Activated CD4-positive, alpha-beta T cell treated with anti-CD3 and anti-CD28 coated beads, Interleukin-2, Interleukin-4, amounts not matched to agents 100 ng/mL and 50 ng/mL, durations not matched to agents 16 hours and 8 hours (primary cell): ENCODE measurements around the gene GOLT1A.

Source experiments
- DNase-seq: peaks from one replicate; pipeline ENCODE4 v3.0.0-alpha.2; 2020; ENCODE audit warnings: low spot score

Gene GOLT1A

DNA sequence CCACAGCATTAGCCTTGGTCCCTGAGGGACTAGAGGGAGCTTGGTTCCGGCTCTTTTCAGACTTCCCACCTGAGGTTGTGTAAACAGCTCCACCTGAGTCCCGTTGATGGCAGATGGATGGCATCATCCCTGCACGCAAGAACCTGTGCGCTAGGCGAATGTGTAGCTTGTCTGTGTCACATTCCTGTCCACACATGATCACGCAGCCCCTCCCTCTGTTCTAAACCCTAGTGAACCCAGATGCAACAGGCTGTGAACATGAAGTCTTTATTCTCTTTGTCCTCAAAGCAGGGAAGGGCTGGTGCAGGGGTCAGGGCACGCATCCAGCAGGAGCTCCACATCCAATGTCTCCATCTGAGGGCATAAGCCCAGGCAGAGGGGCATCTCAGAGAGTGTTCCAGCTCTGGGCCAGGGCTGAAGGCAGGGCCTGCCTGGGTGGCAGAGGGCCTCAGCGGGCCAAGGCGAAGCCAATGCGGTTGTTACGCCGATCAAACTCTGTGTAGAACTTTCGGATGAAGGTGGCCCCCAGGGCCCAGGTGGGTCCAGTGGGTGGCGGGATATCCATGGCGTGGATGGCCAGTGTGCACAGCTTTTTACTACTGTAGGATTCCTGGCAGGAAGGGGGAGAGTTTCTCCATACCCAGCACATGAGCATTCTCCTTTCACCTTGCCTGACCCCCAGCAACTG, 59.1 kb downstream of the GOLT1A start:
- no peak for DNase-seq

DNA sequence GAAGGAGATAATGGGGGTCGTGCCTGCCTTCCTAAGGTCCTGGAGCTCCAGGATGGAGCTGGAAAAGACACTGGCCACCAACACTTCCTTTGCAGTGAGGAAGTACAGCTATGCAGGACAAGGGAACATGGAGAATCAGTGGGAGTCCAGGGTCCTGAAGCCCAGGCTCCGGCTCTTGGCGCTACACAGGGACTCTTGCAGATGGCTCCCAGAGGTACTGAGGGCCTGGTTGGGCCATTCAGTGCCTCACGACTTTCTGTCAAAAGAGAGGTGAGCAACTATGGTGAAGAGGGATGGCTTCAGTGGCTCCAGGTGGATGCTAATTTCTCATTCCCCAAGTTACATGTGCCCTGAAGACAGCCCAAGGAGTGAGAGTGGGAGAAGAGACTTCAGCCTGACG, 60.1 kb downstream of the GOLT1A start:
- DNase-seq: no peak

DNA sequence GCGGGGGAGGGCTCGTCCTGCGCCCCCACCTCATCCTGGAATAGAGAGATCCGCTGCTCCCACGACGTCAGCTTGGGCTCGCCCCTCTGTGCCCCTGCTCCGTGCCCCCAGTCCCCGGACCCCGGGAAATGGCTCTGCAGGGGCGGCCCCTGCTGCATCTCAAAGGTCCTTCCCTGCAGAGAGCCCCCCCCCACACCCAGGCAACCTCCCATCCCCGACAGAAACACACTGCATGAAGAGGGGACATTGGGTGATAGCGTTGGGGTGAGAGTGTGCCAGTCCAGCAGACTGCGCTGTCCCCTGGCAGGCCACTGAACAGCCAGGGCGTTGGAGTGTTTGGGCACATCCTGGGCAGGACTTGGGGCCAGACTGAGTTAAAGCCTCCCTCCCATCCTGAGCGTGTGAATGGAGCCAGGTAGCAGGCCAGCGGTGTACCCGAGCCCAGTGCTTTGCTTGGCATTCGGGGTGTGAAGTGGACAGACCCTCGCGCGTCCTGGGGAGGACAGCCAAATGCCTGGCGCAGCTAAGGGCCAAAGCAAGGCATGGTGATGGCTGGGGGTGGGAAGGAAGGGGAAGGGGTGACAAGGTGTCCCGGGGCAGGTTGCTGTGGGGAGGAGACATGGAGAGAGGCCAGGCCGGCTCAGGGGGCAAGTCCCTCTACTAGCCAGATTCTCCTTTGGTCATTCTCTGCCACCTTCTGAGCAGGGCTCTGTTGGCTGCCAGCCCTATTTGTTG, 61.3 kb downstream of the GOLT1A start:
- DNase-seq: no peak

DNA sequence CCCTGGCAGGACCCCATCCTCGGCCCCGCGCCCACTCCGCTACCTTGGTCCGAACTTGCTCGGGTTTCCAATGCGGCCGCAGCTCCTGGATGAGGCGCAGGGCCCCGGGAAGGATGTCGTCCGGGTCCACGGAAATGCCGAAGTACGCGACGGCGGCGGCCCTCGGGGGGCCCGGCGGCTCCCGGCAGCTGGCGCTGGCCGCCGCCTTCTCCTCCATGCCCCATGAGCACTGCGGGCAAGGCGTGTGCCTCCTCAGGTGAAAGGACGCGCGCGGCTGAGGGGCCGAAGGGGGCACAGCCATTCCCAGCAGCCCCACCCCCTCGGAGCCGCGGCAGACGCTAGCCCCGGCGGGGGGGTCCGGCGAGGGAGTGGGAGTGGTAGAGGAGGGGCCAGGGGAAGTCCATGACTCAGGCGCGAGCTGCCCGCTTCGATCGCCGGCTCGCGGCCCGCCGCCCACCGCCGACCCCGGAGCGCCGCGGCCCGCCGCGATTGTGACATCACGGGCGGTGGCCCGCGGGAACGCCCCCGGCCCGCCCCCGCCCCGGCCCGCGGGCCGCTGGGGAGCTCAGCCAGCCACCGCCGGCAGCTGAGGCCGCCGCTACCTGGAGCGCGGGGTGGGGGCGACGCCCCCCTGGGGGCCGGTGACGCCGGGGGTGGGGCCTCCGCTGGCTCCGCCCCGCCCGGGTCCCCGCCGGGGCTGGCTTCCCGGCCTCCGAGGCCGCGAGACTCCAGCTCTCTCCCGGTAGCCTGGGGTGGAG, 62.1 kb downstream of the GOLT1A start, which contains the start of gene ETNK2:
ETNK2 (minus strand) TSS at position 493 of the 758 bp plus-strand sequence; CDS start at position 301, 192 bp downstream.
- no peak for DNase-seq

DNA sequence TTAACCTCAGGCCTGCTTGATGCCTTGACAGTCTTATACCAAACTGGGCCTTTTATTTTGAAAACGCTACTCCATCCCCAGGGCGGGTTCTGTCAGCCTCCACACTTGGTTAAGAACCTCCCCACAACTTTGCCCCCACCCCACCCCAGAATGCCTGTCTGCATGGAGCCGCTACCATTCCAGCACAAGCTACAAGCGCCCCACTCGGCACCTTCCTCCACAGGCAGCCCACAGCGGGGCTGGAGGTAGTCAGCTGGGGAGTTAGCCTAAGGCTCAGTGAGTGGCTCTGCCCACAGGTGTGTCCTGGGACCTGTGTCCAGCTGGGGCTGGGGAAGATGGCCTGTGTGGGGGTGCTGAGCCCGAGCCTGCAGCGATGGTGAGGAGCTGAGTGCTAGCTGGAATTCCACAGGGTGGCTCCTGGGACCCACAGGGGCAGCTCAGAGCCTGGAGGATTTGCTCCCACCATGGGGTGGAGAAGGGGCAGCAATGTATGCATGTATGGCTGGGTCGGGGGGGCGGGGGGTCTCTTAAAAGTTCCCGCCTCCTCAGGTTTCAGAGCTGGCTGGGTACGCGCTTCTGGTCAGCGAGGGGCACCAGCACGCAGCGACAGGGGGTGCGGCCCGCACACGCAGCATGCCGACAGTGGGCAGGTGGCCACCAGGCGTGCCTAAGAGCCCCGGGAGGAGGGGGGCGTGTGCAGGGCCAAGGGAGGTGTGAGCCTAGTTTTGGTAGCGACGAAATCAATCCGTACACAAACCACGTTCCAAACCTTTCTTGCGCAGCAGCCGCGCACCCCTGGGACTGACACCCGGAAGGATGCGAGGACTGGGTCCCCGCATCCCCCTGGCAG, 62.9 kb downstream of the GOLT1A start:
- no peak for DNase-seq

DNA sequence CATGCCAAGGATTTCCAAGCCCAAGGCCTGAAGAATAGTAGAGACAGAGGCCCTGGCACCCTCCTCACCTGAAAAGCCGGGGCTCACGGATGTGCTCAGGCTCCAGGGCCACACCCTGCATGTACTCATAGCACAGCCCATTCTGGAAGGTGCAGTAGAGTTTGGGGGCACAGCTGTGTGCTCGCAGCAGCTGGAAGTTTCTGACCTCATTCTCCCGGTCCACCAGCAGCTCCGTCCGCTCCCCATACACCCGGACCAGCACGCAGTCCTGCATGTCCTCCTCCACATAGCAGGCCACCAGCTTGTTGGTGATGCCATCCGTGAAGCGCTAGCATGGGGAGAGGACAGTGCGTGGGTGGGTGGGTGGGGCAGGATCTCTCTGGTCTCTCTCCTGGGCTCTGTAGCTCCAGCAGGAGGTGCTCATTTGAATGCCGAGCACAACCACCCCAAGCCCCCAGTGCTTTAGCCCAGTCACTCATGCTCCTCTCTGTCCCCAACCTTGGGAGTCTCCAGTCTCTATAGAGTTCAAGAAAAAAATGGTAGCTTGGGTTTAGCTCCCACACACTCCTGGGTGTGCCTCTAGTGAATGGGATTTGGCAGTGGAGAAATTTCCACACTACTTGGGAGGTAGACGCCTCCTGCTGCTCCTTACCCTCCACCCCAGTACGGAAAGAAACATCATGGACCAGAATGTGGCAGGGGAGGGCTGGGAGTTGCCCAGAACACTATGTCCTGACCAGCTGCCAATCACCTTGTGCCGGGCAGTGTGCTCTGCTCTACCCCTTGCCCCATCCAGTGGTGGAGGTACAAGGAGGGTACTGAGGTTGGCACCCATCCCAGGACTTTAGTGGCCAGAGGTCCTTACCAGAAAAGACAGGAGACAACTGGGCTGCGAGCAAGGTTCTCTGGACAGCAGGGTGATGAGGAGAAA, 63.9 kb downstream of the GOLT1A start:
- no peak for DNase-seq

DNA sequence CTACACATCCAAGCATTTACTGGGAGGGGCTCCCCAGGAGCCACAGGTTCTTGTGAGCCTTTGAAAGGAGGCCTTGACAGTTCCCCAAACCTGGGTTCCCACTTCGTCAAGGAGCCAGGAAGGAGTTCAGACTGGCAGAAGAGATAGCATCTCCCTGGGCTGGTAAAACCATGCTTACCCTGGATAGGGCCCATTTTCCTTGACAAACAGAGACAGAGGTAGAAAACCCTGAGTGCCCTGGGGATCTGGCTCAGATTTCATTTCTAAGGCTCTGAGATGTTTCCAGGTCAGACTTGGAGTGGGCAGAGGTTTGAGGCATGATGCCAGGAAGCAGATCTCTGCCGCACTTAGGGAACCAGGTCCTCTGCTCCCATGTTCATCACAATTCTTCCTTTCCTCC, 64.7 kb downstream of the GOLT1A start:
- DNase-seq: no peak
